ENCODE results near the gene EMX2. TPM values are rescaled to one million over a fixed set of nuclear protein-coding genes. Genes with fewer than 3 reads are reported as not detected.

EMX2 gene
- total and polyA plus RNA-seq, 2 experiments from 2014 or later, result not detected

- TF ChIP-seq ZNF462 (CRISPR knock-in tag; IDR thresholded peaks at IDR 0.05), result no peak
- no peak for TF ChIP-seq CREB1 (CRISPR knock-in tag; IDR thresholded peaks at IDR 0.05; ENCODE audit: low read depth)
- TF ChIP-seq EZH2 (IDR thresholded peaks at IDR 0.05; ENCODE audit: low read depth, unreplicated experiment), result no peak
Observed at GRCh38 chr10:117514971-117515370, 27.6 kb upstream of the EMX2 start (continued).

- Histone ChIP-seq H3K4me2 (no peak overlapping the region), H2AFZ (no peak overlapping the region), H3K27me3 (ENCODE audit: insufficient read depth) (no peaks in the 10 kb centered on the region), H4K20me1 (replicated peaks; ENCODE audit: insufficient read depth) (no peaks in the 10 kb centered on the region), H3K36me3 (ENCODE audit: insufficient read depth) (no peaks in the 10 kb centered on the region), H3K4me1 (ENCODE audit: insufficient read depth) (no peaks in the 10 kb centered on the region), H3K27ac (ENCODE audit: low read depth) (no peak overlapping the region), H3F3A (replicated peaks; ENCODE audit: low read depth) (no peaks in the 10 kb centered on the region), H3K79me2 (replicated peaks; ENCODE audit: insufficient read depth) (no peaks in the 10 kb centered on the region), H3K4me3 (no peak overlapping the region), H3K9me2 (ENCODE audit: insufficient read depth) (no peaks in the 10 kb centered on the region)
- Mint-ChIP-seq H3K9me3 (no peaks in the 10 kb centered on the region), H3K27ac (no peak overlapping the region), H3K4me3 (no peak overlapping the region), H3K36me3 (ENCODE audit: low read depth) (no peaks in the 10 kb centered on the region), H3K27me3 (ENCODE audit: insufficient read depth, low read depth, poor library complexity) (peaks cover 4% of the 10 kb centered on the region), H3K4me1 (peaks cover 4% of the 10 kb centered on the region; the same call in 2 of the 3 replicates)
- DNase-seq (ENCODE audit: low spot score) (no peak), ATAC-seq (no peak)
- TF ChIP-seq JUNB (IDR thresholded peaks at IDR 0.05; ENCODE audit: unreplicated experiment), result no peak
- no peak for TF ChIP-seq CTCF (conservative IDR thresholded peaks at IDR 0.05; ENCODE audit: low read depth in 2 of 2)
- TF ChIP-seq STAT1 (IDR thresholded peaks at IDR 0.05; ENCODE audit: unreplicated experiment), result no peak
- TF ChIP-seq POLR2AphosphoS5 (IDR thresholded peaks at IDR 0.05; ENCODE audit: low read depth), result no peak
- TF ChIP-seq REST (IDR thresholded peaks at IDR 0.05; ENCODE audit: unreplicated experiment), result no peak
- no peak for TF ChIP-seq ZNF331 (CRISPR knock-in tag; IDR thresholded peaks at IDR 0.05; ENCODE audit: low read depth)
- TF ChIP-seq CREB1 (CRISPR knock-in tag; IDR thresholded peaks at IDR 0.05; ENCODE audit: low read depth), result no peak
- no peak for TF ChIP-seq ZNF114 (CRISPR knock-in tag; IDR thresholded peaks at IDR 0.05)
- TF ChIP-seq EZH2phosphoT487 (IDR thresholded peaks at IDR 0.05; ENCODE audit: unreplicated experiment), result no peak
- no peak for TF ChIP-seq ETS1 (IDR thresholded peaks at IDR 0.05)
Observed at GRCh38 chr10:117516681-117517080, 25.9 kb upstream of the EMX2 start.
